HG03442 (cell line): ENCODE data around the gene ZDHHC21.
"Not testable (repeated sequence)": the region's sequence is repeated elsewhere in the genome, so short reads cannot be mapped to it uniquely, and the experiment has no call there.

Source experiments
- ATAC-seq: cut with Tn5 transposase; IDR thresholded peaks from one replicate; pipeline ENCODE4 v1.9.1; 2021; ENCODE audit warnings: mild to moderate bottlenecking, moderate library complexity; ENCODE audit not compliant: unreplicated experiment

The ZDHHC21 gene

GRCh38 chr9:14686168-14686567 is 7.1 kb downstream of the ZDHHC21 start:
- no peak for ATAC-seq

- ATAC-seq = not testable (repeated sequence)
Observed at GRCh38 chr9:14682616-14683015, 10.6 kb downstream of the ZDHHC21 start.

GRCh38 chr9:14678776-14679175 is 14.5 kb downstream of the ZDHHC21 start:
- ATAC-seq = no peak

GRCh38 chr9:14677872-14678271 is 15.4 kb downstream of the ZDHHC21 start:
- no peak for ATAC-seq

GRCh38 chr9:14677396-14677795 is 15.8 kb downstream of the ZDHHC21 start:
- no peak for ATAC-seq

- no peak for ATAC-seq
Observed at GRCh38 chr9:14674630-14675029, 18.6 kb downstream of the ZDHHC21 start.

- no peak for ATAC-seq
Observed at GRCh38 chr9:14671377-14671776, 21.9 kb downstream of the ZDHHC21 start.

GRCh38 chr9:14670718-14671117 is 22.5 kb downstream of the ZDHHC21 start:
- no peak for ATAC-seq

GRCh38 chr9:14664022-14664421 is 29.2 kb downstream of the ZDHHC21 start:
- not testable (repeated sequence) for ATAC-seq

- no peak for ATAC-seq
Observed at GRCh38 chr9:14662060-14662453, 31.2 kb downstream of the ZDHHC21 start.

GRCh38 chr9:14661421-14662059 is 31.7 kb downstream of the ZDHHC21 start:
- no peak for ATAC-seq

GRCh38 chr9:14660721-14661120 is 32.5 kb downstream of the ZDHHC21 start:
- ATAC-seq = no peak

- ATAC-seq = no peak
Observed at GRCh38 chr9:14654932-14655331, 38.3 kb downstream of the ZDHHC21 start.

- no peak for ATAC-seq
Observed at GRCh38 chr9:14653511-14653910, 39.7 kb downstream of the ZDHHC21 start.

- no peak for ATAC-seq
Observed at GRCh38 chr9:14652729-14653377, 40.4 kb downstream of the ZDHHC21 start.

- no peak for ATAC-seq
Observed at GRCh38 chr9:14650596-14650995, 42.6 kb downstream of the ZDHHC21 start.

GRCh38 chr9:14645648-14646047 is 47.6 kb downstream of the ZDHHC21 start:
- no peak for ATAC-seq

- ATAC-seq = no peak
Observed at GRCh38 chr9:14640967-14641366, 52.3 kb downstream of the ZDHHC21 start.

- ATAC-seq = no peak
Observed at GRCh38 chr9:14640294-14640693, 52.9 kb downstream of the ZDHHC21 start.

GRCh38 chr9:14633906-14634565 is 59.2 kb downstream of the ZDHHC21 start:
- ATAC-seq = no peak

GRCh38 chr9:14633148-14633547 is 60.1 kb downstream of the ZDHHC21 start:
- ATAC-seq = no peak

- no peak for ATAC-seq
Observed at GRCh38 chr9:14627513-14627912, 65.7 kb downstream of the ZDHHC21 start.
